ENCODE data around the gene AOAH.
"Not testable (repeated sequence)": the region's sequence is repeated elsewhere in the genome, so short reads cannot be mapped to it uniquely, and the experiment has no call there.

DNA sequence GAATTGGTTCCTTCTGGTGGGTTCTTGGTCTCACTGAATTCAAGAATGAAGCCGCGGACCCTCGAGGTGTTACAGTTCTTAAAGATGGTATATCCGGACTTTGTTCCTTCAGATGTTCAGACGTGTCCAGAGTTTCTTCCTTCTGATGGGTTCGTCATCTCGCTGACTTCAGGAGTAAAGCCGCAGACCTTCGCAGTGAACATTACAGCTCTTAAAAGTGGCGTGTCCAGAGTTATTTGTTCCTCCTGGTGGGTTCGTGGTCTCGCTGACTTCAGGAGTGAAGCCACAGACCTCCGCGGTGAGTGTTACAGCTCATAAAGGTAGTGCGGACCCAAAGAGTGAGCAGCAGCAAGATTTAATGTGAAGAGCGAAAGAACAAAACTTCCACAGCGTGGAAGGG, 220.1 kb downstream of the AOAH start:
- TF ChIP-seq, protein P1, sequence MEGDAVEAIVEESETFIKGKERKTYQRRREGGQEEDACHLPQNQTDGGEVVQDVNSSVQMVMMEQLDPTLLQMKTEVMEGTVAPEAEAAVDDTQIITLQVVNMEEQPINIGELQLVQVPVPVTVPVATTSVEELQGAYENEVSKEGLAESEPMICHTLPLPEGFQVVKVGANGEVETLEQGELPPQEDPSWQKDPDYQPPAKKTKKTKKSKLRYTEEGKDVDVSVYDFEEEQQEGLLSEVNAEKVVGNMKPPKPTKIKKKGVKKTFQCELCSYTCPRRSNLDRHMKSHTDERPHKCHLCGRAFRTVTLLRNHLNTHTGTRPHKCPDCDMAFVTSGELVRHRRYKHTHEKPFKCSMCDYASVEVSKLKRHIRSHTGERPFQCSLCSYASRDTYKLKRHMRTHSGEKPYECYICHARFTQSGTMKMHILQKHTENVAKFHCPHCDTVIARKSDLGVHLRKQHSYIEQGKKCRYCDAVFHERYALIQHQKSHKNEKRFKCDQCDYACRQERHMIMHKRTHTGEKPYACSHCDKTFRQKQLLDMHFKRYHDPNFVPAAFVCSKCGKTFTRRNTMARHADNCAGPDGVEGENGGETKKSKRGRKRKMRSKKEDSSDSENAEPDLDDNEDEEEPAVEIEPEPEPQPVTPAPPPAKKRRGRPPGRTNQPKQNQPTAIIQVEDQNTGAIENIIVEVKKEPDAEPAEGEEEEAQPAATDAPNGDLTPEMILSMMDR (conservative IDR thresholded peaks at IDR 0.05; ENCODE audit: low read depth, low read length): not testable (repeated sequence)
- not testable (repeated sequence) for TF ChIP-seq RAD21 (IDR thresholded peaks at IDR 0.05; ENCODE audit: low read length); POLR2A (IDR thresholded peaks at IDR 0.05; ENCODE audit: low read depth, low read length); MAZ (IDR thresholded peaks at IDR 0.05; ENCODE audit: borderline replicate concordance, low read depth, low read length); SMC3 (IDR thresholded peaks at IDR 0.05; ENCODE audit: low read depth, low read length); CHD1 (IDR thresholded peaks at IDR 0.05; ENCODE audit: low read depth, low read length); CEBPB (IDR thresholded peaks at IDR 0.05; ENCODE audit: low read depth, low read length)
- TF ChIP-seq, protein P2, sequence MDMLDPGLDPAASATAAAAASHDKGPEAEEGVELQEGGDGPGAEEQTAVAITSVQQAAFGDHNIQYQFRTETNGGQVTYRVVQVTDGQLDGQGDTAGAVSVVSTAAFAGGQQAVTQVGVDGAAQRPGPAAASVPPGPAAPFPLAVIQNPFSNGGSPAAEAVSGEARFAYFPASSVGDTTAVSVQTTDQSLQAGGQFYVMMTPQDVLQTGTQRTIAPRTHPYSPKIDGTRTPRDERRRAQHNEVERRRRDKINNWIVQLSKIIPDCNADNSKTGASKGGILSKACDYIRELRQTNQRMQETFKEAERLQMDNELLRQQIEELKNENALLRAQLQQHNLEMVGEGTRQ (IDR thresholded peaks at IDR 0.05; ENCODE audit: low read depth, low read length): not testable (repeated sequence)
- TF ChIP-seq, protein P3, sequence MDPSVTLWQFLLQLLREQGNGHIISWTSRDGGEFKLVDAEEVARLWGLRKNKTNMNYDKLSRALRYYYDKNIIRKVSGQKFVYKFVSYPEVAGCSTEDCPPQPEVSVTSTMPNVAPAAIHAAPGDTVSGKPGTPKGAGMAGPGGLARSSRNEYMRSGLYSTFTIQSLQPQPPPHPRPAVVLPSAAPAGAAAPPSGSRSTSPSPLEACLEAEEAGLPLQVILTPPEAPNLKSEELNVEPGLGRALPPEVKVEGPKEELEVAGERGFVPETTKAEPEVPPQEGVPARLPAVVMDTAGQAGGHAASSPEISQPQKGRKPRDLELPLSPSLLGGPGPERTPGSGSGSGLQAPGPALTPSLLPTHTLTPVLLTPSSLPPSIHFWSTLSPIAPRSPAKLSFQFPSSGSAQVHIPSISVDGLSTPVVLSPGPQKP (IDR thresholded peaks at IDR 0.05; ENCODE audit: borderline replicate concordance, low read depth, low read length): not testable (repeated sequence)

Measured in IMR-90 (cell line).